Fibroblast of lung (primary cell): Measurements from ENCODE around the gene TTC14. TPM values are rescaled to one million over a fixed set of nuclear protein-coding genes. Genes with fewer than 3 reads are reported as not detected.

Experiments used
- DNase-seq, 2 donors: peaks; one replicate each; pipeline versions ENCODE4 v3.0.0 to v3.0.0-alpha.2; 2010; ENCODE audit warnings: low read depth in 2 of 2
- H2AFZ ChIP-seq: 2 replicates; pipeline ENCODE4 v1.5.1; 2012; ENCODE audit warnings: low read length, control low read depth, inconsistent platforms
- H3K27ac ChIP-seq: 2 replicates; pipeline ENCODE4 v1.5.1; 2011; ENCODE audit warnings: low read length, control low read depth; ENCODE audit not compliant: insufficient read depth
- H3K27me3 ChIP-seq: 2 replicates; pipeline ENCODE4 v1.5.1; 2011; ENCODE audit warnings: mild to moderate bottlenecking, low read length; ENCODE audit not compliant: control insufficient read depth, insufficient read depth
- H3K36me3 ChIP-seq: 2 replicates; pipeline ENCODE4 v1.5.1; 2011; ENCODE audit warnings: low read length; ENCODE audit not compliant: control insufficient read depth, insufficient read depth
- H3K4me1 ChIP-seq: 2 replicates; pipeline ENCODE4 v1.5.1; 2011; ENCODE audit warnings: low read length; ENCODE audit not compliant: control insufficient read depth, insufficient read depth; ENCODE audit errors: extremely low read depth
- H3K4me2 ChIP-seq: 2 replicates; pipeline ENCODE4 v1.5.1; 2011; ENCODE audit warnings: low read length, control low read depth; ENCODE audit not compliant: insufficient read depth; ENCODE audit errors: extremely low read depth
- H3K4me3 ChIP-seq, 4 experiments: fragments of 200-600 bp in 1 of 4; sonication (generic) in 1 of 4; replicated peaks in 1 of 4; 2 replicates each; pipeline ENCODE4 v1.5.1; 2011 to 2016; ENCODE audit warnings: low read length in 4 of 4, low read depth in 3 of 4, mild to moderate bottlenecking in 3 of 4, control low read depth in 2 of 4, inconsistent platforms in 1 of 4, mixed read lengths in 1 of 4; ENCODE audit not compliant: insufficient read depth in 1 of 4; ENCODE audit errors: control extremely low read depth in 1 of 4
- H3K79me2 ChIP-seq: 2 replicates; pipeline ENCODE4 v1.5.1; 2012; ENCODE audit warnings: mild to moderate bottlenecking, low read length, inconsistent platforms; ENCODE audit not compliant: control insufficient read depth, insufficient read depth
- H3K9ac ChIP-seq: 2 replicates; pipeline ENCODE4 v1.5.1; 2011; ENCODE audit warnings: mild to moderate bottlenecking, low read length, control low read depth; ENCODE audit not compliant: insufficient read depth
- H3K9me3 ChIP-seq: 2 replicates; pipeline ENCODE4 v1.5.1; 2012; ENCODE audit warnings: low read depth, low read length; ENCODE audit not compliant: control insufficient read depth, insufficient read depth
- H4K20me1 ChIP-seq: 2 replicates; pipeline ENCODE4 v1.5.1; 2011; ENCODE audit warnings: low read length; ENCODE audit not compliant: control insufficient read depth, insufficient read depth; ENCODE audit errors: extremely low read depth
- CTCF ChIP-seq, 2 donors: IDR thresholded peaks in 1 of 2; conservative IDR thresholded peaks in 1 of 2; 1 replicate in 1 of 2; 2 replicates in 1 of 2; pipeline ENCODE4 v1.5.1; 2011 to 2012; ENCODE audit warnings: low read length in 2 of 2, control low read depth in 1 of 2, inconsistent platforms in 1 of 2, low read depth in 1 of 2, mild to moderate bottlenecking in 1 of 2
- EZH2 ChIP-seq: IDR thresholded peaks from 2 replicates; pipeline ENCODE4 v1.5.1; 2012; ENCODE audit warnings: low read length, control low read depth, mild to moderate bottlenecking; ENCODE audit errors: missing control alignments
- polyA plus RNA-seq, 2 donors: library from polyadenylated mRNA; depleted of rRNA in 1 of 2; stranded (reverse) in 1 of 2; unstranded in 1 of 2; fragments of >200 nt; gene quantifications; 2 replicates each; pipeline ENCODE4 v1.2.1, GENCODE V29; 2011 to 2012; ENCODE audit warnings: missing spikeins in 1 of 2
- total RNA-seq: library from RNA; depleted of rRNA; stranded (reverse); fragments of >200 nt; gene quantifications from 2 replicates; pipeline ENCODE4 v1.2.1, GENCODE V29; 2014

TTC14 gene
- total and polyA plus RNA-seq, 2 donors (not counting 1 experiment from before 2014, with no cell fraction given): 24.1 to 33.4 TPM

- Histone ChIP-seq H3K79me2 (no peaks in the 10 kb centered on the region), H3K4me2 (no peak overlapping the region), H3K27ac (no peak overlapping the region), H2AFZ (no peak overlapping the region), H4K20me1 (no peaks in the 10 kb centered on the region), H3K9me3 (no peaks in the 10 kb centered on the region), H3K4me1 (no peaks in the 10 kb centered on the region), H3K27me3 (no peaks in the 10 kb centered on the region), H3K36me3 (no peaks in the 10 kb centered on the region), H3K4me3 (no peak overlapping the region), H3K9ac (no peak overlapping the region)
- TF ChIP-seq EZH2: no peak
- no peak for TF ChIP-seq CTCF (conservative IDR thresholded peaks at IDR 0.05 in 1 of 2, IDR thresholded peaks at IDR 0.05 in 1 of 2; ENCODE audit: low read depth in 1 of 2, low read length in 2 of 2)
- no peak for DNase-seq
Measured at GRCh38 chr3:180624714-180625113, 22.8 kb downstream of the TTC14 start.

GRCh38 chr3:180626844-180627243 is 24.9 kb downstream of the TTC14 start:
- no peak overlapping the region for H3K4me3 ChIP-seq
- no peaks in the 10 kb centered on the region for H3K27me3 ChIP-seq
- H3K4me1 ChIP-seq: no peaks in the 10 kb centered on the region
- no peaks in the 10 kb centered on the region for H3K79me2 ChIP-seq
- TF ChIP-seq EZH2 (no peak), CTCF (conservative IDR thresholded peaks at IDR 0.05 in 1 of 2, IDR thresholded peaks at IDR 0.05 in 1 of 2; ENCODE audit: low read depth in 1 of 2, low read length in 2 of 2) (no peak)
- no peak for DNase-seq
- no peaks in the 10 kb centered on the region for H3K9me3 ChIP-seq
- no peaks in the 10 kb centered on the region for H3K36me3 ChIP-seq
- no peak overlapping the region for H3K4me2 ChIP-seq
- H3K9ac ChIP-seq: no peak overlapping the region
- H4K20me1 ChIP-seq: no peaks in the 10 kb centered on the region
- H3K27ac ChIP-seq: no peak overlapping the region
- no peak overlapping the region for H2AFZ ChIP-seq

GRCh38 chr3:180630371-180630770 is 28.4 kb downstream of the TTC14 start:
- H3K9ac ChIP-seq: no peak overlapping the region
- no peaks in the 10 kb centered on the region for H3K36me3 ChIP-seq
- DNase-seq: no peak
- no peak overlapping the region for H3K27ac ChIP-seq
- no peak overlapping the region for H2AFZ ChIP-seq
- no peak overlapping the region for H3K4me2 ChIP-seq
- H3K4me3 ChIP-seq: no peak overlapping the region
- no peaks in the 10 kb centered on the region for H3K79me2 ChIP-seq
- TF ChIP-seq EZH2 (no peak), CTCF (conservative IDR thresholded peaks at IDR 0.05 in 1 of 2, IDR thresholded peaks at IDR 0.05 in 1 of 2; ENCODE audit: low read depth in 1 of 2, low read length in 2 of 2) (no peak)
- H3K9me3 ChIP-seq: no peaks in the 10 kb centered on the region
- H3K4me1 ChIP-seq: no peaks in the 10 kb centered on the region
- H3K27me3 ChIP-seq: no peaks in the 10 kb centered on the region
- H4K20me1 ChIP-seq: no peaks in the 10 kb centered on the region
